Osteocyte (in vitro differentiated cells): ENCODE results near the gene ANGPTL1. TPM values are rescaled to one million over a fixed set of nuclear protein-coding genes. Genes with fewer than 3 reads are reported as not detected.

Source experiments
- DNase-seq: peaks from one replicate; pipeline ENCODE4 v3.0.0; 2021; ENCODE audit warnings: mixed read lengths; ENCODE audit not compliant: unreplicated experiment; ENCODE audit errors: extremely low spot score
- H3K27ac Mint-ChIP-seq: one replicate; pipeline ENCODE4 v1.8.0; 2021; ENCODE audit warnings: mild to moderate bottlenecking, mixed read lengths; ENCODE audit not compliant: unreplicated experiment
- H3K27me3 Mint-ChIP-seq: one replicate; pipeline ENCODE4 v1.8.0; 2021; ENCODE audit warnings: mixed read lengths; ENCODE audit not compliant: unreplicated experiment
- H3K36me3 Mint-ChIP-seq: one replicate; pipeline ENCODE4 v1.8.0; 2021; ENCODE audit warnings: mixed read lengths; ENCODE audit not compliant: unreplicated experiment
- H3K4me1 Mint-ChIP-seq: one replicate; pipeline ENCODE4 v1.8.0; 2021; ENCODE audit warnings: mixed read lengths; ENCODE audit not compliant: unreplicated experiment
- H3K4me3 Mint-ChIP-seq: one replicate; pipeline ENCODE4 v1.8.0; 2021; ENCODE audit warnings: mild to moderate bottlenecking, moderate library complexity, mixed read lengths; ENCODE audit not compliant: unreplicated experiment
- H3K9me3 Mint-ChIP-seq: one replicate; pipeline ENCODE4 v1.8.0; 2021; ENCODE audit warnings: mixed read lengths; ENCODE audit not compliant: unreplicated experiment
- total RNA-seq: library from RNA; stranded (reverse); gene quantifications from 2 replicates; pipeline ENCODE4 v1.2.1, GENCODE V29; 2021
- TF ChIP-seq, protein P1 (sequence below): fragments of 200-600 bp; sonication (generic); IDR thresholded peaks from 2 replicates; pipeline ENCODE4 v1.5.0; 2021; ENCODE audit warnings: antibody characterized with exemption, mild to moderate bottlenecking, moderate library complexity

ANGPTL1 gene
- total RNA-seq, 1 donor from 2014 or later, result 0.43 TPM

GRCh38 chr1:178844436-178844835 lies 26.4 kb downstream of the ANGPTL1 start:
- Mint-ChIP-seq H3K4me1 (peaks cover 14% of the 10 kb centered on the region), H3K4me3 (no peak overlapping the region), H3K27me3 (no peaks in the 10 kb centered on the region), H3K36me3 (peaks cover 2% of the 10 kb centered on the region), H3K27ac (no peak overlapping the region), H3K9me3 (no peaks in the 10 kb centered on the region)
- no peak for DNase-seq
- TF ChIP-seq, protein P1, sequence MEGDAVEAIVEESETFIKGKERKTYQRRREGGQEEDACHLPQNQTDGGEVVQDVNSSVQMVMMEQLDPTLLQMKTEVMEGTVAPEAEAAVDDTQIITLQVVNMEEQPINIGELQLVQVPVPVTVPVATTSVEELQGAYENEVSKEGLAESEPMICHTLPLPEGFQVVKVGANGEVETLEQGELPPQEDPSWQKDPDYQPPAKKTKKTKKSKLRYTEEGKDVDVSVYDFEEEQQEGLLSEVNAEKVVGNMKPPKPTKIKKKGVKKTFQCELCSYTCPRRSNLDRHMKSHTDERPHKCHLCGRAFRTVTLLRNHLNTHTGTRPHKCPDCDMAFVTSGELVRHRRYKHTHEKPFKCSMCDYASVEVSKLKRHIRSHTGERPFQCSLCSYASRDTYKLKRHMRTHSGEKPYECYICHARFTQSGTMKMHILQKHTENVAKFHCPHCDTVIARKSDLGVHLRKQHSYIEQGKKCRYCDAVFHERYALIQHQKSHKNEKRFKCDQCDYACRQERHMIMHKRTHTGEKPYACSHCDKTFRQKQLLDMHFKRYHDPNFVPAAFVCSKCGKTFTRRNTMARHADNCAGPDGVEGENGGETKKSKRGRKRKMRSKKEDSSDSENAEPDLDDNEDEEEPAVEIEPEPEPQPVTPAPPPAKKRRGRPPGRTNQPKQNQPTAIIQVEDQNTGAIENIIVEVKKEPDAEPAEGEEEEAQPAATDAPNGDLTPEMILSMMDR, result no peak

GRCh38 chr1:178825167-178825566 lies 45.7 kb downstream of the ANGPTL1 start:
- no peak overlapping the region for H3K27ac Mint-ChIP-seq
- no peaks in the 10 kb centered on the region for H3K36me3 Mint-ChIP-seq
- H3K27me3 Mint-ChIP-seq, result no peaks in the 10 kb centered on the region
- no peak for DNase-seq
- peaks cover 18% of the 10 kb centered on the region for H3K9me3 Mint-ChIP-seq
- H3K4me3 Mint-ChIP-seq, result no peak overlapping the region
- TF ChIP-seq, protein P1, result no peak
- no peaks in the 10 kb centered on the region for H3K4me1 Mint-ChIP-seq

GRCh38 chr1:178821134-178821866 lies 49.6 kb downstream of the ANGPTL1 start:
- peaks cover 1% of the 10 kb centered on the region for H3K4me1 Mint-ChIP-seq
- no peaks in the 10 kb centered on the region for H3K36me3 Mint-ChIP-seq
- no peak for DNase-seq
- no peak overlapping the region for H3K4me3 Mint-ChIP-seq
- TF ChIP-seq, protein P1, result no peak
- no peak overlapping the region for H3K27ac Mint-ChIP-seq
- no peaks in the 10 kb centered on the region for H3K27me3 Mint-ChIP-seq
- H3K9me3 Mint-ChIP-seq, result peaks cover 1% of the 10 kb centered on the region

GRCh38 chr1:178819123-178819522 lies 51.8 kb downstream of the ANGPTL1 start:
- no peak for DNase-seq

GRCh38 chr1:178818416-178818815 lies 52.5 kb downstream of the ANGPTL1 start:
- Mint-ChIP-seq H3K9me3 (no peaks in the 10 kb centered on the region), H3K27me3 (no peaks in the 10 kb centered on the region), H3K4me3 (no peak overlapping the region), H3K27ac (no peak overlapping the region), H3K36me3 (no peaks in the 10 kb centered on the region), H3K4me1 (peaks cover 1% of the 10 kb centered on the region)
- TF ChIP-seq, protein P1, result no peak
- DNase-seq, result no peak

More at GRCh38 chr1:178819123-178819522, 51.8 kb downstream of the ANGPTL1 start:
- no peaks in the 10 kb centered on the region for H3K9me3 Mint-ChIP-seq
- no peaks in the 10 kb centered on the region for H3K36me3 Mint-ChIP-seq
- no peaks in the 10 kb centered on the region for H3K27me3 Mint-ChIP-seq
- TF ChIP-seq, protein P1, result no peak
- H3K4me1 Mint-ChIP-seq, result peaks cover 1% of the 10 kb centered on the region
- H3K4me3 Mint-ChIP-seq, result no peak overlapping the region
- no peak overlapping the region for H3K27ac Mint-ChIP-seq
